Bronchial epithelial cell (primary cell): Measurements from ENCODE around the gene ETF1. TPM values are rescaled to one million over a fixed set of nuclear protein-coding genes. Genes with fewer than 3 reads are reported as not detected.

Experiments
- DNase-seq: peaks from one replicate; pipeline ENCODE4 v3.0.0-alpha.2; 2010; ENCODE audit warnings: low read depth
- FAIRE-seq: peaks from 2 replicates; lab custom pipeline; 2011; peaks lifted over from hg19 to GRCh38; lab: Jason Lieb, UNC
- H3K27me3 ChIP-seq: 2 replicates; pipeline ENCODE4 v1.5.1; 2011; ENCODE audit warnings: low read length; ENCODE audit not compliant: control insufficient read depth, insufficient read depth
- H3K36me3 ChIP-seq: 2 replicates; pipeline ENCODE4 v1.5.1; 2011; ENCODE audit warnings: low read length; ENCODE audit not compliant: control insufficient read depth, insufficient read depth
- H3K4me3 ChIP-seq: 2 replicates; pipeline ENCODE4 v1.5.1; 2011; ENCODE audit warnings: mild to moderate bottlenecking, low read depth, low read length, control low read depth
- total RNA-seq: library from RNA; depleted of rRNA; stranded (reverse); fragments of >200 nt; gene quantifications from 2 replicates; pipeline ENCODE4 v1.2.1, GENCODE V29; 2014
- TF ChIP-seq, protein P1 (sequence below): IDR thresholded peaks from 2 replicates; pipeline ENCODE4 v1.5.1; 2011; ENCODE audit warnings: mild to moderate bottlenecking, moderate library complexity, low read length, control low read depth, inconsistent platforms; ENCODE audit not compliant: insufficient read depth, severe bottlenecking

ETF1 gene
- total RNA-seq, 1 donor from 2014 or later, result 183 TPM

DNA sequence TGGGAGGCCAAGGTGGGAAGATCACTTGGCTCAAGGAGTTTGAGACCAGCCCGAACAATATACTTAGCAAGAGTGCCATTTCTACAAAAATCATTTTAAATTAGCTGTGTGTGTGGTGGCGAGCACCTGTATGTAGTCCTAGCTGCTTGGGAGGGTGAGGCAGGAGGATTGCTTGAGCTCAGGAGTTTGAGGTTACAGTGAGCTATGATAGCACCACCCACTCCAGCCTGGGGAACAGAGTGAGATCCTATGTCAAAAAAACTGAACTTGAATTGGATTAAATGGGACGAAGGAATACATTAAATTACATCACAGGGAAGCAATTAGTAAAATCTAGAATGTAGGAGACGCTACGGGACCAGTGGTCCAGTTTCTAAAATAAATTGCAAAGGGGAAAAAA lies 6.4 kb upstream of the ETF1 start:
- H3K4me3 ChIP-seq, result no peak overlapping the region
- TF ChIP-seq, protein P1, sequence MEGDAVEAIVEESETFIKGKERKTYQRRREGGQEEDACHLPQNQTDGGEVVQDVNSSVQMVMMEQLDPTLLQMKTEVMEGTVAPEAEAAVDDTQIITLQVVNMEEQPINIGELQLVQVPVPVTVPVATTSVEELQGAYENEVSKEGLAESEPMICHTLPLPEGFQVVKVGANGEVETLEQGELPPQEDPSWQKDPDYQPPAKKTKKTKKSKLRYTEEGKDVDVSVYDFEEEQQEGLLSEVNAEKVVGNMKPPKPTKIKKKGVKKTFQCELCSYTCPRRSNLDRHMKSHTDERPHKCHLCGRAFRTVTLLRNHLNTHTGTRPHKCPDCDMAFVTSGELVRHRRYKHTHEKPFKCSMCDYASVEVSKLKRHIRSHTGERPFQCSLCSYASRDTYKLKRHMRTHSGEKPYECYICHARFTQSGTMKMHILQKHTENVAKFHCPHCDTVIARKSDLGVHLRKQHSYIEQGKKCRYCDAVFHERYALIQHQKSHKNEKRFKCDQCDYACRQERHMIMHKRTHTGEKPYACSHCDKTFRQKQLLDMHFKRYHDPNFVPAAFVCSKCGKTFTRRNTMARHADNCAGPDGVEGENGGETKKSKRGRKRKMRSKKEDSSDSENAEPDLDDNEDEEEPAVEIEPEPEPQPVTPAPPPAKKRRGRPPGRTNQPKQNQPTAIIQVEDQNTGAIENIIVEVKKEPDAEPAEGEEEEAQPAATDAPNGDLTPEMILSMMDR, result no peak
- peaks cover 3% of the 10 kb centered on the region for H3K36me3 ChIP-seq
- FAIRE-seq, result no peak
- no peak for DNase-seq
- H3K27me3 ChIP-seq, result no peaks in the 10 kb centered on the region

DNA sequence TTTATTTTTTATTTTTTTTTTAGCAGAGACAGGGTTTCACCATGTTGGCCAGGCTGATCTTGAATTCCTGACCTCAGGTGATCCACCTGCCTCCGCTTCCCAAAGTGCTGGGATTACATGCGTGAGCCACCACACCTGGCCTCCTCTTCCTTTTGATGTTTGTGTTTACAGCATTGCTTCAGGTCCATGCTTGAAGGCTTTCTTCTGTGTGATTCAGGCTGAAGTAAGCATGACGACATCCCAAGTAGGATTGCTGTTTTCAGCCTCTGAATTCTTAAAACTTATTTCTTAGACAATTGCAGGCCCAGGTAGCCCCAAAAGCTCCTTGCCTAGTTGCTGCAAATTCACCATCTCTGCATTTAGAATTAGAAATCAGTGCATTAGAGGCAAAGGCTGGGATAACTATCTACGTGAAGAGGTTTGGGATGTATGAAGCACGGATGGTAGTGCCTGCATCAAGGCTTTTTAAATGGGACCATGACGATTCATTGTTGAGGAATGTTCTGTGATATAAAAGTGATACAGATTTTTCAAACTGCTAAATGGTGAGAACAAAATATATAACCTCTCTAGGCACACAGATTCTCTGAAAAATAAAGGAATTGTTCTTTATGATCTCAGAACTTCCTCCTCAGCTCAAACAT lies 3.0 kb upstream of the ETF1 start:
- TF ChIP-seq, protein P1, result no peak

DNA sequence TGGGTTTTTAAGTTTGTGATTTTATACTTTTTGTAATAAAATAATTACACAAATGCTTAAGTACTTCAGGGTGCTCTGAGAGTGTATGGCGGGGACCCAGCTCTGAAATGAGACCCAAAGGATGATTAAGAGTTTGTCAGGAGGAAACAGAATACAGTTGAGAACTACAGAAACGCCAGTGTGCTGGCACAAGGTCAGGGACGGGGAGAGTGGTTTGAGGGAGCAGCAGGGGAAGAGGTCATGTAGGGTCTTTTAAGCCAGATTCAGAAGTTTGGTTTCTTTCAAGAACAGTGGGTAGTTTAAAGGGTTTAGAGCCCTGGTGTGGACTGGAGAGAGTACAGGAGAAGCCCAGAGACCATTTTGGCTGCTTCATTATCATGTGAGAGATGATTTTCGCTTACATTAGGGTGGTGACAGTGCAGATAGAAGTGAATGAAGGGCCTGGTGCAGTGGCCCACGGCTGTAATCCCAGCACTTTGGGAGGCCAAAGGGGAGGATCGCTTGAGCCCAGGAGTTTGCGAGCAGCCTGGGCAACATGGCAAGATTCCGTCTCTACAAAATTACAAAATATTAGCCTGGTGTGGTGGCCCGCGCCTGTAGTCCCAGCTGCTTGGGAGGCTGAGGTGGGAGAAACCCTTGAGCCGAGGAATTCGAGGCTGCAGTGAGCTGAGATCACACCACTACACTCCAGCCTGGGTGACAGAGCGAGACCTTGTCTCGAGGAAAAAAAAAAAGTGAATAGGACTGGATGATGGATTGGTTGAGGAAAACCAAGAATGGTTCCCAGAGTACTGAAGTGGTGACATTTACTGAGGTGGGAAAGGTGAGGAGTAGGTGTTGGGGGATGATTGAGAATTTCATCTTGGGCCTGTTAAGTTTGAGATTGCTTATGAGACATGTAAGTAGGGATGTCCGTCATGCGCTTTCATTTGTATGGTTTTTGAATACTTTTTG lies 1.4 kb upstream of the ETF1 start:
- FAIRE-seq, result no peak
- DNase-seq, result peak; percentile 63
- TF ChIP-seq, protein P1, result no peak
- H3K4me3 ChIP-seq, result peak overlapping the region; percentile 89
- H3K36me3 ChIP-seq, result peaks cover 3% of the 10 kb centered on the region
- no peaks in the 10 kb centered on the region for H3K27me3 ChIP-seq

More for the DNA sequence above, 3.0 kb upstream of the ETF1 start:
- peak; percentile 92 for DNase-seq
- Histone ChIP-seq H3K27me3 (no peaks in the 10 kb centered on the region), H3K36me3 (peaks cover 3% of the 10 kb centered on the region), H3K4me3 (no peak overlapping the region)
- no peak for FAIRE-seq

DNA sequence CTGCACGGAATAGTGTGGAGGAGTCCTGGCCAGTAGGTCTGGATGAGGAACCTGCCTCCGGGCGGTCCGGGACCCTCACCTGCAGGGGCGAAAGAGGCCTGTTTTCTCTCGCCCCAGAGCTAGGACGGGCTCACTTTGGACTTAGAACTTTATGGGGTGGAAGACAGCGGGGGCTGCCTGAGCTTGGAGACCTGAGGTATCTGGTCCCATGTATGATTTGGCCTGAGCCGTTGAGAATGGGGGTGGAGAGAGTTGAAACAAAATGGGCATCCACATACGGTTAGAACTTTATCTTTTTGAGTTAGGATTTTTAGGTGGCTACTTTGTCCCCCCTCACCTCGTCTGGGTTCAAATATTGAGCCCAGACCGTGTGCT lies 681 bp upstream of the ETF1 start:
- peaks cover 3% of the 10 kb centered on the region for H3K36me3 ChIP-seq
- no peaks in the 10 kb centered on the region for H3K27me3 ChIP-seq
- FAIRE-seq (no peak), DNase-seq (no peak)
- TF ChIP-seq, protein P1, result no peak
- peak overlapping the region; percentile 89 for H3K4me3 ChIP-seq

DNA sequence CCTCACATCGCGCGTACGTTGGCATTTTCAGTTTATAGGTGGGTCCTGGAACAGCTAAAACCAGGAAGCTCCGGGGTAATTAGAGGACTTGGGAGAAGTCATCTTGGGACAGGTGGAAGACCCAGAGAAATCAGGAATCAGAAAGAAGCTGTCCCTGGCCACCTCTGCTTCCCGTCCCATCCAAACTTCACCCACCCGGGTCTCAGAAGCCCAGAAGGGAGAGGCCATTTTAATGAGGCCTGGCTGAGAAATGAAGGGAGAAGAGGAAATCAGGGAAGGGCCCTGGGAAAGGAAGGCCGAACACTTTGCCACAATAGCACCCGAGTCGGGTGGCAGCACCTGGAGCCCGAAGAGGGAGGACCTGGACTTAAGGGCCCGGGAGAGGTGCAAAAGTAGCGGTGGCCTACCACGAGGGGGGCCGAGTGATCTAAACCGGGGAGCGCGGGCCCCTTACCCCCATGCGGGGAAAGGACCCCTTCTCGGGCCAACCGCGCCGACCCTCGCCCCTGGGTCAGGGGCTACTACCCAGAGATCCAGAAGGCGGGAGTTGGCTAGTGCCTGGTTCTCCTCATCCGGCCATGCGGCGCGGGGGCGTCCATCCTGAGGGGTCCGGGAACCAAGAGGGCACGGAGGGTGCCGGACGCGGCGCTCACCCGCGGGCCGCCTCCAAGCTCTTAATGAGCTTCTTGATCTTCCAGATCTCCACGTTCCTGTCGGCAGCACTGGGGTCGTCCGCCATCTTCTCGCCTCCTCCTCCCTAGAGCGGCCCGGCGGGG lies 668 bp downstream of the ETF1 start:
- FAIRE-seq (no peak), DNase-seq (no peak)
- peak overlapping the region; percentile 80 for H3K4me3 ChIP-seq
- TF ChIP-seq, protein P1, result no peak
- H3K27me3 ChIP-seq, result no peaks in the 10 kb centered on the region
- peaks cover 3% of the 10 kb centered on the region for H3K36me3 ChIP-seq
